Left ventricle myocardium inferior (tissue), 1 donor: ENCODE data around the gene STX5. TPM values are rescaled to one million over a fixed set of nuclear protein-coding genes. Genes with fewer than 3 reads are reported as not detected.
A peak's percentile ranks its signal among the peaks of the same experiment; 100 is the strongest.
"Not testable (repeated sequence)": the region's sequence is repeated elsewhere in the genome, so short reads cannot be mapped to it uniquely, and the experiment has no call there.

Source experiments
- DNase-seq: peaks from one replicate; pipeline ENCODE4 v3.0.0-alpha.2; 2020
- H3K27ac ChIP-seq: fragments of 200-600 bp; replicated peaks from 2 replicates; pipeline ENCODE4 v1.8.0; 2021
- H3K27me3 ChIP-seq: fragments of 200-600 bp; 2 replicates; pipeline ENCODE4 v1.8.0; 2021; ENCODE audit warnings: low read depth
- H3K36me3 ChIP-seq: fragments of 200-600 bp; 2 replicates; pipeline ENCODE4 v1.8.0; 2021
- H3K4me1 ChIP-seq: fragments of 200-600 bp; 2 replicates; pipeline ENCODE4 v1.8.0; 2021
- H3K4me3 ChIP-seq: fragments of 200-600 bp; 2 replicates; pipeline ENCODE4 v1.8.0; 2021; ENCODE audit warnings: mild to moderate bottlenecking, moderate library complexity
- H3K9me3 ChIP-seq: fragments of 200-600 bp; replicated peaks from 2 replicates; pipeline ENCODE4 v1.8.0; 2021
- CTCF ChIP-seq: fragments of 200-600 bp; IDR thresholded peaks from 2 replicates; pipeline ENCODE4 v1.8.0; 2021; ENCODE audit warnings: antibody characterized with exemption, mild to moderate bottlenecking, borderline replicate concordance
- intact Hi-C: fragments of 100-400 bp; cut with micrococcal nuclease; formaldehyde crosslinking; loops from one replicate; pipeline ENCODE4 v1.11.0; 2022
- total RNA-seq: library from RNA; stranded (reverse); fragmentation: NEBNext Ultra II Directional; extraction: Animal tissue kit (Norgen Biotek cat#: 25700); gene quantifications from one replicate; pipeline ENCODE4 v1.2.1, GENCODE V29; 2021
- donor health status: DM: no; HTN: yes; CAD: no; lungs with severe emphysema.

STX5 gene
- total RNA-seq, 1 donor from 2014 or later = 16.7 TPM

DNA sequence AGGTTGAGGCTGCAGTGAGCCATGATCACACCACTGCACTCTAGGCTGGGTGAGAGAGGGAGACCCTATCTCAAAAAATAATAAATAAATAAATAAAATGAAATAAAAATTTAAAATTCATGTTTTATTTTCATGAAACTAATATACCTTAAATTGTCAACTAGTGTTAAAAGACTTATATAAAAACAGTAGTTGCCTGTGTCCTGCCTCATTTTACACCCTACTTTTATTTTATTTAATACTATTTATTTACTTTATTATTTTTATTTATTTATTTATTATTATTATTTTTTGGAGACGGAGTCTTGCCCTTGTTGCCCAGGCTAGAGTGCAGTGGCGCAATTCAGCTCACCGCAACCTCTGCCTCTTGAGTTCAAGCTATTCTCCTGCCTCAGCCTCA, 12.3 kb upstream of the STX5 start:
- Histone ChIP-seq H3K27me3 (no peaks in the 10 kb centered on the region), H3K4me1 (peaks cover 29% of the 10 kb centered on the region), H3K27ac (no peak overlapping the region), H3K9me3 (no peaks in the 10 kb centered on the region), H3K36me3 (no peaks in the 10 kb centered on the region), H3K4me3 (no peak overlapping the region)
- intact Hi-C loops = no loop called here
- TF ChIP-seq CTCF = no peak
- no peak for DNase-seq

DNA sequence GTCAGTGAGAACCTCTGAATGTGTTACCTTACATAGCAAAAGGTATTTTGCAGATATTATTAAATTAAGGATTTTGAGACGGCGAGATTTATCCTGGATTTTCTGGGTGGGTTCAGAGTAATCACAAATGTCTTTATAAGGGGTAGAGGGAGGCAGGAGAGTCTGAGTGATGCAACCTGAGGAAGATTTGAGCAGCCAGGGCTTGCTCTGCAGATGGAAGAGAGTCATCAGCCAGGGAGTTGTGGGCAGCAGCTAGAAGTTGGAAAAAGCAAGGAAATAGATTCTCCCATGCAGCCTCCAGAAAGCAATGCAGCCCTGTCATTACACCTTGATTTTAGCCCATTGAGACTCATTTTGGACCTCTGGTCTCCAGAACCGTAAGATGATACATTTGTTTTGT, 11.6 kb upstream of the STX5 start:
- no peak overlapping the region for H3K4me3 ChIP-seq
- H3K36me3 ChIP-seq = no peaks in the 10 kb centered on the region
- intact Hi-C loops = no loop called here
- no peaks in the 10 kb centered on the region for H3K9me3 ChIP-seq
- no peak for TF ChIP-seq CTCF
- H3K4me1 ChIP-seq = peaks cover 36% of the 10 kb centered on the region
- no peak overlapping the region for H3K27ac ChIP-seq
- no peak for DNase-seq
- H3K27me3 ChIP-seq = no peaks in the 10 kb centered on the region

- DNase-seq, H3K9me3 ChIP-seq, H3K27me3 ChIP-seq, intact Hi-C loops, H3K36me3 ChIP-seq: not testable (repeated sequence)
- H3K4me3 ChIP-seq = peak overlapping the region; percentile 95
- H3K4me1 ChIP-seq = peaks cover 42% of the 10 kb centered on the region
- H3K27ac ChIP-seq = peak overlapping the region; percentile 99
Measured at GRCh38 chr11:62842891-62843290, 11.0 kb upstream of the STX5 start.

- no peak for TF ChIP-seq CTCF
- no peaks in the 10 kb centered on the region for H3K36me3 ChIP-seq
- H3K27me3 ChIP-seq = no peaks in the 10 kb centered on the region
- peaks cover 43% of the 10 kb centered on the region for H3K4me1 ChIP-seq
- peak; percentile 27 for DNase-seq
- H3K27ac ChIP-seq = peak overlapping the region; percentile 99
- H3K4me3 ChIP-seq = peak overlapping the region; percentile 95
- H3K9me3 ChIP-seq = no peaks in the 10 kb centered on the region
- intact Hi-C loops = no loop called here
Measured at GRCh38 chr11:62842171-62842741, 10.4 kb upstream of the STX5 start.

DNA sequence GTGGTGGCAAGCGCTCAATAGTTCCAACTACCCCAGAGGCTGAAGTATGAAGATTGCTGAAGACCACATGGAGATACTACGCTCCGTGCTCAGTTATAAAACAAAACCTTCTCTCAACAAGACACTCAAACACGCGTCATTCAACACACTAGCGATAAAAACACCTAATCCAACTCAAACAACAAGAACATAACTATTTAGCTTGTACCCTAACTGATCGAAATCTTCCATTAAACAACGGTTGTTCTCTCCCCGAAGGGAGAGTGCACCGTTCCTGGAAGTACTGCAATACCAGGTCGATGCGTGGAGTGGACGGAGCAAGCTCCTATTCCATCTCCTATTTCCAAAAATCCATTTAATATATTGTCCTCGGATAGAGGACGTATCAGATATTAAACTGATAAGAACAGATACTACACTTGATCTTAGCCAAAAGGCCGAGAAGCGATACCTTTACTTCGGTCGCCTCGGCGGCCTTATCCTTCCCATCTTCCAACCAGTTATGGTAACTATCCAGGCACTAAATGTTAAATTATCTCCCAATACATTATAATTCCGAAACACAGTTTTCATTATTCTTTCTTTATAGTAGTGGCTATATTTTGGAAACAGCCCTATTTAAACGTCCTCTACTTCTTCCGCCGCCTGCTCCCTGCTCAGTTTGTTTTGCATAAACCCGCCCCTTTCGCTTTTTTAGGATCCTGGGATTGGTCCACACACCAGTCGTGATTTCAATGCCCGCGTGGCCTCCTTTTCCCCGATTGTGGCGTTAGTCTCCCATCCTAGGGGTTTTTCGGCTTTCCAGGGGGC, 9.7 kb upstream of the STX5 start:
- TF ChIP-seq CTCF = no peak
- Histone ChIP-seq H3K4me1 (peaks cover 43% of the 10 kb centered on the region), H3K27ac (peak overlapping the region; percentile 99), H3K36me3 (peaks cover 7% of the 10 kb centered on the region), H3K9me3 (no peaks in the 10 kb centered on the region), H3K4me3 (peak overlapping the region; percentile 95), H3K27me3 (no peaks in the 10 kb centered on the region)
- DNase-seq = peak; percentile 79
- intact Hi-C loops = no loop called here

DNA sequence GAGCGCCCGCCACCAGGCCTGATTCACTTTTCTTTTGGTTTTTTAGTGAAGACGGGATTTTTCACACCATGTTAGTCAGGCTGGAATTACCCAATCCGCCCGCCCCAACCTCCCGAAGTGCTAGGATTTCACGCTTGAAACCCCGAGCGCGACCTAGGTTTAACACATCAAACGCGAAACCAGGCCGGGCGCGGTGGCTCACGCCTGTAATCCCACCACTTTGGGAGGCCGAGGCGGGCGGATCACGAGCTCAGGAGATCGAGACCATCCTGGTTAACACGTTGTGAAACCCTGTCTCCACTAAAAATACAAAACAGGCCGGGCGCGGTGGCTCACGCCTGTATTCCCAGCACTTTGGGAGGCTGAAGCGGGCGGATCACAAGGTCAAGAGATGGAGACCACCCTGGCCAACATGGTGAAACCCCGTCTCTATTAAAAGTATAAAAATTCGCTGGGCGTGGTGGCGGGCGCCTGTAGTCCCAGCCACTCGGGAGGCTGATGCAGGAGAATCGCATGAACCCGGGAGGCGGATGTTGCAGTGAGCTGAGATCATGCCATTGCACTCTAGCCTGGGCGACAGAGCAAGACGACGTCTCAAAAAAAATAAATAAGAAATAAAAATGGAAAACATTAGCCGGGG, 9.0 kb upstream of the STX5 start:
- Histone ChIP-seq H3K4me1 (peaks cover 43% of the 10 kb centered on the region), H3K36me3 (peaks cover 13% of the 10 kb centered on the region), H3K27ac (peak overlapping the region; percentile 99), H3K4me3 (peak overlapping the region; percentile 95)
- H3K9me3 ChIP-seq, H3K27me3 ChIP-seq, intact Hi-C loops: not testable (repeated sequence)
- peak; percentile 52 for DNase-seq
